Activated naive CD4-positive, alpha-beta T cell treated with Interleukin-2 at 50 U/mL for 16 hours (primary cell): ENCODE results near the gene TLN1.

Source experiments
- DNase-seq: peaks from one replicate; pipeline ENCODE4 v3.0.0-alpha.2; 2020

TLN1 gene, protein sequence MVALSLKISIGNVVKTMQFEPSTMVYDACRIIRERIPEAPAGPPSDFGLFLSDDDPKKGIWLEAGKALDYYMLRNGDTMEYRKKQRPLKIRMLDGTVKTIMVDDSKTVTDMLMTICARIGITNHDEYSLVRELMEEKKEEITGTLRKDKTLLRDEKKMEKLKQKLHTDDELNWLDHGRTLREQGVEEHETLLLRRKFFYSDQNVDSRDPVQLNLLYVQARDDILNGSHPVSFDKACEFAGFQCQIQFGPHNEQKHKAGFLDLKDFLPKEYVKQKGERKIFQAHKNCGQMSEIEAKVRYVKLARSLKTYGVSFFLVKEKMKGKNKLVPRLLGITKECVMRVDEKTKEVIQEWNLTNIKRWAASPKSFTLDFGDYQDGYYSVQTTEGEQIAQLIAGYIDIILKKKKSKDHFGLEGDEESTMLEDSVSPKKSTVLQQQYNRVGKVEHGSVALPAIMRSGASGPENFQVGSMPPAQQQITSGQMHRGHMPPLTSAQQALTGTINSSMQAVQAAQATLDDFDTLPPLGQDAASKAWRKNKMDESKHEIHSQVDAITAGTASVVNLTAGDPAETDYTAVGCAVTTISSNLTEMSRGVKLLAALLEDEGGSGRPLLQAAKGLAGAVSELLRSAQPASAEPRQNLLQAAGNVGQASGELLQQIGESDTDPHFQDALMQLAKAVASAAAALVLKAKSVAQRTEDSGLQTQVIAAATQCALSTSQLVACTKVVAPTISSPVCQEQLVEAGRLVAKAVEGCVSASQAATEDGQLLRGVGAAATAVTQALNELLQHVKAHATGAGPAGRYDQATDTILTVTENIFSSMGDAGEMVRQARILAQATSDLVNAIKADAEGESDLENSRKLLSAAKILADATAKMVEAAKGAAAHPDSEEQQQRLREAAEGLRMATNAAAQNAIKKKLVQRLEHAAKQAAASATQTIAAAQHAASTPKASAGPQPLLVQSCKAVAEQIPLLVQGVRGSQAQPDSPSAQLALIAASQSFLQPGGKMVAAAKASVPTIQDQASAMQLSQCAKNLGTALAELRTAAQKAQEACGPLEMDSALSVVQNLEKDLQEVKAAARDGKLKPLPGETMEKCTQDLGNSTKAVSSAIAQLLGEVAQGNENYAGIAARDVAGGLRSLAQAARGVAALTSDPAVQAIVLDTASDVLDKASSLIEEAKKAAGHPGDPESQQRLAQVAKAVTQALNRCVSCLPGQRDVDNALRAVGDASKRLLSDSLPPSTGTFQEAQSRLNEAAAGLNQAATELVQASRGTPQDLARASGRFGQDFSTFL (N-terminal part only)

GRCh38 chr9:35732185-35732799 lies at the start of gene TLN1, which contains the start of gene CREB3:
Gene TLN1 (minus strand): TSS chr9:35732195. CDS start chr9:35725694, 6,501 bp downstream.
Gene CREB3 (plus strand): TSS chr9:35732666. CDS start chr9:35732773, 107 bp downstream.
- DNase-seq, result peak; percentile 98

DNA sequence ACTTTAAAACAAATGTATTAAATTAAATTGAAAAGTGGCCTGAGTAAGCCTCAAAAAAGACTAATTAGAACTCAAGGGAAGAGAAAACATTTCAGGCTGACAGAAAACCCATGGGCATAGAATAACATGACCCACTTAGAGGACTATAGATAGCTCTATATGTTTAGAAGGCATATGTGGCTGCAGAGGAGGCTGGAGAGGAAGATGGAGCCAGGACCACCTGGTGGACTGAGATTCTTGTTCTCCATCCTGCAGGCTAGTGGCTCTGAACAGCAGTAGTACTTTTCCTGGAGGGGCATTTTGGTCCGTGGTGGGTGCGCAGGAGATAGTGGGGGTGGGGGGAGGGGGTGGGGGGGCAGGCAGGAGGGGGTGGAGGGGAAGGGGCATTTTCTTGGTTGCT lies 49.1 kb upstream of the TLN1 start:
- DNase-seq, result no peak

- no peak for DNase-seq
Observed at GRCh38 chr9:35778496-35778895, 46.5 kb upstream of the TLN1 start.

GRCh38 chr9:35776018-35776417 lies 44.0 kb upstream of the TLN1 start:
- DNase-seq, result no peak

- no peak for DNase-seq
Observed at GRCh38 chr9:35774907-35775635, 43.1 kb upstream of the TLN1 start.

DNA sequence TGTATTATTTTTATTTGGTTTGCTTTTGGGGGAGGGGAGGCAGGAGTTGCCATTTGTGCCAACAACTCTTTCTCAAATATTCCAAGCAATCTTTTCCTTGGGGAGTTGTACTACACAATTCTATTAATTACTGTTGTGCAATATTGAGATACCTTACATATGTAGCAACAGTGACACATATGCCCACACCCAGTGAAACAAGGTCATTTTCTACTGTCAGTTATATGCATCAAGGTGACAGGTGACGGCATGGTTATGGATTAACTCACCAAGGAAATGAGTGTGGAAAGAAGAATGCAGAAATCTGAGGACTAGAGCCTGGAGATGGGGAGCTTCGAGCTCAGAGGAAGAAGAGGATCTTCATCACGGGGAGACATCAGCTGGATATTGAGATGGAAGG lies 39.9 kb upstream of the TLN1 start:
- DNase-seq, result no peak

DNA sequence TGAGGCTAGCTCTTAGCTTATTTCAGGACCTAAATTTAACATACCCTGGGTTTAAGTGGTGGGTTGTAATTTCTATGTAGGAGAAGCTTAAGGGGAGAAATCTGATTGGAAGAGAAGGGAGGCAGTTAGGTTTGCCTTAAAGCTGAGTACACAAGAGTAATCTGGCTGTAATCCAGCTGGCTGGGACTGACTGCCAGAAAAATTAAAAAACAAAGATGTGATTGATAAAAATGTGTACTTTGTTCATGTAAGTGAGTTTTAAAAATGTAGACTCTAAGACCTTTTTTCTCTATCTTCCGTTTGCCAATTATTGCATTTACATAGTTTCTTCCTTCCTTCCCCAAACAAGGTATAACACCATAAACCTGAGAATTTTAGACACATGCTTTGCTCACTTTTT lies 39.5 kb upstream of the TLN1 start:
- DNase-seq, result no peak

DNA sequence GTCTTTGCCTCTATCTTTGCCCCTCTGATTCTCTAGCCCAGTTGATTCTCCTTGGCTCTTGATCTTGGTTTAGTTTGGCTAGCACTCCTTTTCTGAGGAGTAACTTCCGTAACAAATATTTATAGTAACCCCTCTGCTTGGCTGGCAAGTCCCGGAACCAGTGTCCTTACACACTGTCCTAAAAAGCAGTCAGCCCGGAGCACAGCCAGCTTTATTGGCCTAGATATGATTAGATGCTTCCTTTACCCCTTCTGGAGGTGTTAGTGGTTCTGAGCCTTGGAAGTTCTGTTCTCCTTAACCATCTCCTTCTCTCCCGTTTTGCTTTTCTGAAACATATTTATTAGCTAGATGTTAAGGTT lies 39.1 kb upstream of the TLN1 start:
- no peak for DNase-seq

DNA sequence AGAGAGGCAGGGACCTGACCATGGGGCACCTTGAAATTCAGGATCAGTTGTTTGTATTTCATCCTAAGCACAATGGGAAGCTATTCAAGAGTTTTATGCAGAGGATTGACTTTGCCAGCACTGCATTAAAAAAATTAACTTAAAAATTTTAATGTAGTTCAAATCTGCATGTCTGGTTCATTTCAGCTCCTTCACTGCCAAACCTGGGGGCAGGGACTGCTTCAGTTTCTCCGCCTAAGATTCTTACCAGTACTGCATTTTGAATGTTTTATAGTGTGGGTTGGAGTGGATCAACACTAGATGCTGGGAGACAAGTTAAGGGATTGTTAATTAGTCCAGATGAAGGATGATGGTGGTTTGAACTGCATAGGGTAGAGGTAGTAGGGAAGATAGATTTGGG lies 37.8 kb upstream of the TLN1 start:
- no peak for DNase-seq

GRCh38 chr9:35767458-35767857 lies 35.5 kb upstream of the TLN1 start:
- DNase-seq, result no peak

GRCh38 chr9:35766997-35767396 lies 35.0 kb upstream of the TLN1 start:
- no peak for DNase-seq

DNA sequence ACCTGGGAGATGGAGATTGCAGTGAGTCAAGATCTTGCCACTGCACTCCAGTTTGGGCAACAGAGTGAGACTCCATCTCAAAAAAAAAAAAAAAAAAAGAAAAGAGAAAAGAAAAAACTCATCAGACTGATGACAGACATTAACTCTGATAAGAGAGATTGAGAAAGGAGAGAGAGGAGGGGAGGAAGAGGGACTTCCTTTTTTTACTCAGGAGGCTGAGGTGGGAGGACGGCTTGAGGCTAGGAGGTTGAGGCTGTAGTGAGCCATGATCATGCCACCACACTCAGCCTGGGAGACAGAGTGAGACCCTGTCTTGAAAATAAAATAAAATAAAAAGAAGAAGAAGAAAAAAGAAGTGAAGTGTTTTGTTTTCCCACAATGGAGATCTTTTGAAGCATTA lies 31.8 kb upstream of the TLN1 start:
- no peak for DNase-seq

DNA sequence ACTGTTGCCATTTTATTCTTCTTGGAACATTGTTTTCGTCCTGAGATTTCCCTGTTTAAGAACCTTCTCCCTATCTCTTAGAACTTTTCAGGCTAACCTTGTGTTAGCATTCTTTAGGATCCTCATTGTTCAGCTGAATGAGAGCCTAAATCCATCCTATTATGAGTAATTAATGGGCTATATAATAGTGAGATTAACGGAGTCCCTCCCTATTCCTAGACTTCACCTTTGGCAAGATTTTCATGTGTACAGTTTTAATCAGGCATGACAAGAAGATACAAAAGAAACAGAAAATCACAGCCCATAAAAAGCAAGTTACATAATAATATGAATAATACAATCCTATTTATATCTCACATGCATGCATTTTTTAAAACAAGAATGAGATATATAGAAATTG lies 31.2 kb upstream of the TLN1 start:
- DNase-seq, result no peak

GRCh38 chr9:35760651-35761050 lies 28.7 kb upstream of the TLN1 start:
- no peak for DNase-seq

DNA sequence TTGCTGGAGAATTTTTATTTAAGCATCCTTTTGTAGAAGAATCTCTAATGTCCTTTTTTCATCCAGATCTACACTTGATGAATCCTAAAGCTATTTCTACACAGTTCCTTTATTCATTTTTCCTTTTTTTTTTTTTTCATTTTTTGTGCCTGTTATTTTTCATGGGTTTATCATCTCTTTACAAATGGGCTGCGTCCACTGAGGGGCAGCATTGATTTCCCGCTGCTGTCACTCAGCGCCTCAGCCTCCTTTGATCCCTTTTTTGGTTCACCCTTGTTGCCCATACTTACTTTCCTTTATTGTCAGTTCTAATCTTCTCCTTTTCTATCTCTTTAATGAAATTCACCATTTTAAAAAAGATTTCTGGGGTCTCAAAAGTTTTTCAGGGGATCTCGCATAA lies 27.8 kb upstream of the TLN1 start:
- no peak for DNase-seq

DNA sequence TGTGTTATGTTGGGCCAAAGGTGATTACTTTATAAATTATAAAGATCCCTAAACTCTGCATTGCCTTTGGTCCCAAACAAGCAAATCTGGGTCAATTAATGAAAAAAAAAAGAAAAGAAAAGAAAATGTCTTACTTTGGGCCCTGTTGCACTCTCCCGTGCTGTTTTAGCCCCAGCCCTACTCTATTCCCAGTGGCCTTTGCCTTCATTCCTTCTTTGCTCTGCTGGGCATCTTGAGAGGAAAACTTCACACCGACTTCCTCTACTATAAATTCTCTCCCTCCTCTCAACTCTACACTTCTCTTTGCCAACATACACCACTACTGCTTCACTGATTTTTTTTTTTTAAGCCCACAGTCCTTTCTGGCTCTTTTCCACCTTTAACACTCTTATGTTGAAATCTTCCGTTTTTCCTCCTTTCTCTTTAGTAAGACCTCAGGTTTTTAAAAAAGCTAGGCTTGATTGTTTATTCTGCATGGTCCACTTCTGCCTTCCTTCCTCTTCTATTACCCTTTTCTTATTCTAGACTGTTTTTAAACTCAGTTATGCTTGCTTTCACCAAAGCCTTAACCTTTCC lies 26.6 kb upstream of the TLN1 start:
- no peak for DNase-seq

GRCh38 chr9:35757892-35758275 lies 25.9 kb upstream of the TLN1 start:
- no peak for DNase-seq

GRCh38 chr9:35757226-35757891 lies 25.4 kb upstream of the TLN1 start:
- DNase-seq, result no peak

DNA sequence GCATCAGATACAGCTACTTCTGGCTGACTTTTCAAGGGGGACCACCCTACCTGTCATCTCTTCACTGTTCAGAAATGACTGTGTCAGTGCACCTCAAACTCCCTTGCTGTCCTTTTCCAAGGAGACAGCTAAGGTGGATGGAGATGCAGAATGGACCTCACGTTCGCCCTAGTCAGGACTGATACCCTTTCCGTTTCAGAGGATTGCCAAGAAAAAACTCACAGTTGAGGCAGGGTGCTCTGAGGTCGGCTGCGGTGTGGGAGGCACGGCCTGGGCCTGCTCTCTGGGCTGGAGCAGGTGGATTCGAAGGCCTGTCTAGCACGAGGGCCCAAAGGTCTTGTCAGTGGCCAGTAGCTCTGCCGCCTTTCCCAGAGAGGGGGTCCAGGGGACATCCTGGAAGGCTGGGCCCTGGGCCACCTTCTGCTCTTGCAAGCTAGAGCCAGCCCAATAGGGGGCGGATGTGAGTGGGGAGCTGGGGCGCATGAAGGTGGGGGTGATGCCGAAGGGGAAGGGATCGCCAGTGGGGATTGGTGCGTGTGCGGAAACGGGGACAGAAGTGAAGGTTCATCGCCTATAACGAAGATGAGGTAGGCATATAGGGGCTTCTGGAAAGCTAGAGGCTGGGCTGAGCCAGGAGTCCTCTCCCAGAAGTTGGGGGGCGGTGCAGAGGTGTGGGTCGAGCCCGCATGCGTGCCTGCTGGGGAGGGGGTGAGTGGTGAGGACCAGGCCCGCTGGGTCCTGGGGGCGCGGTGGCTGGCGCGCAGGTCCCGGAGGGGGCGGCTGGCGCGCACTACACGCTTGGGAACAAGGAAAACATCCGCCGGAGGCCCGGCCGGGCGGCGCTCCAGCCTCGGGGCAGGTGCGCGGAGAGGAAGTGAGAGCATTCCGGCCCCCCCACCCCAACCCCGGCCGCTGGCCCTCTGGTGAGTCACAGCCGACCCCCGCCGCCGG lies 24.6 kb upstream of the TLN1 start:
- peak; percentile 81 for DNase-seq

DNA sequence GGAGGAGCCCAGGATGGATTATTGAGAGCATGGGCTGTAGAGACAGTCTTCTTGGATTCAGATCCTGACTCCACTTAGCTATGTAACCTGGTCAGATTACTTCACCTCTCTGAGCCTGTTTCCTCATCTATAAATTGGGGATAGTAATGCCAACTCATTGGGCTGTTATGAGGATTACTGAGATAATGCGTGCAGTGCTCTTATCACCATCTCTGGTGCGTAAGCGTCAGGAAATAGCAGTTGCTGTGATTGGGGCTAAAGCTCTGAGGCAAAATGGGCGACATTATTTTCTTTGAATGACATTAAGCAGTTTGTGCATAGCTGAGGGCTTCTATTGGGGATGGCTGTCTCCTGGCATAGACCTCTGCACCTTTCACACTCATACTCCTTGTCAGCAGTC lies 23.1 kb upstream of the TLN1 start:
- DNase-seq, result no peak
